GM12878 (cell line): Measurements from ENCODE around the gene AFAP1. TPM values are rescaled to one million over a fixed set of nuclear protein-coding genes. Genes with fewer than 3 reads are reported as not detected.

Source experiments
- ATAC-seq: fragments of 200-7000 bp; cut with Tn5 transposase; 3 replicates; pipeline ENCODE4 v1.9.1; 2020; ENCODE audit warnings: mild to moderate bottlenecking, moderate library complexity
- BruUV-seq: library from RNA; stranded (reverse); fragments of 400-500 nt; replicated peaks from 2 replicates; lab custom pipeline; 2021; lab: Mats Ljungman, UMichigan
- CTCF ChIA-PET: fragments of 300-600 bp; sonication (Branson Sonifier 250); formaldehyde crosslinking; extraction: SDS; loops from one replicate; lab custom pipeline; 2021; ENCODE audit warnings: inconsistent platforms; lab: Yijun Ruan, JAX
- POLR2A ChIA-PET: fragments of 350-600 bp; formaldehyde crosslinking; extraction: SDS; loops from one replicate; lab custom pipeline; 2021; ENCODE audit warnings: inconsistent platforms; lab: Charles Lee
- RAD21 ChIA-PET: fragments of 300-600 bp; sonication (Branson Sonifier 250); formaldehyde crosslinking; loops from one replicate; lab custom pipeline; 2023; ENCODE audit warnings: antibody characterized with exemption; ENCODE audit not compliant: unreplicated experiment; lab: Charles Lee
- SMC1A ChIA-PET: fragments of 300-600 bp; sonication (Branson Sonifier 250); formaldehyde crosslinking; loops from one replicate; lab custom pipeline; 2023; ENCODE audit not compliant: unreplicated experiment, uncharacterized antibody; lab: Charles Lee
- DNase-seq: peaks from one replicate; pipeline ENCODE4 v3.0.0-alpha.2; 2011; ENCODE audit warnings: low read depth, low spot score
- FAIRE-seq: peaks from 3 replicates; lab custom pipeline; 2011; peaks lifted over from hg19 to GRCh38; lab: Jason Lieb, UNC
- H2AFZ ChIP-seq: 2 replicates; pipeline ENCODE4 v1.6.0; 2011; ENCODE audit warnings: low read depth, low read length, control low read depth; ENCODE audit not compliant: control insufficient read depth
- H3K27ac ChIP-seq: 2 replicates; pipeline ENCODE4 v1.5.1; 2011; ENCODE audit warnings: control low read depth; ENCODE audit not compliant: control insufficient read depth, insufficient read depth
- H3K27me3 ChIP-seq, 2 experiments: replicated peaks in 1 of 2; 2 replicates each; pipeline versions ENCODE4 v1.6.0 to v1.6.1; 2011; ENCODE audit warnings: low read length in 1 of 2; ENCODE audit not compliant: control insufficient read depth in 2 of 2, insufficient read depth in 2 of 2
- H3K36me3 ChIP-seq, 2 experiments: 2 replicates each; pipeline ENCODE4 v1.5.1; 2011; ENCODE audit warnings: low read length in 1 of 2; ENCODE audit not compliant: control insufficient read depth in 2 of 2, insufficient read depth in 2 of 2
- H3K4me1 ChIP-seq: 2 replicates; pipeline ENCODE4 v1.6.1; 2011; ENCODE audit warnings: mild to moderate bottlenecking, low read length, moderate library complexity, mixed read lengths; ENCODE audit not compliant: control insufficient read depth, insufficient read depth
- H3K4me2 ChIP-seq: 2 replicates; pipeline ENCODE4 v1.6.0; 2011; ENCODE audit warnings: control low read depth; ENCODE audit not compliant: control insufficient read depth, insufficient read depth
- H3K4me3 ChIP-seq: fragments of 200-600 bp; sonication (generic); 2 replicates; pipeline ENCODE4 v1.5.1; 2016
- H3K79me2 ChIP-seq: 2 replicates; pipeline ENCODE4 v1.6.0; 2011; ENCODE audit warnings: low read length; ENCODE audit not compliant: control insufficient read depth, insufficient read depth
- H3K9ac ChIP-seq: 2 replicates; pipeline ENCODE4 v1.8.0; 2011; ENCODE audit warnings: low read length, control low read depth, mixed read lengths; ENCODE audit not compliant: control insufficient read depth, insufficient read depth
- H3K9me3 ChIP-seq: replicated peaks from 3 replicates; pipeline ENCODE4 v1.5.1; 2011; ENCODE audit warnings: mild to moderate bottlenecking, low read length; ENCODE audit not compliant: control insufficient read depth, insufficient read depth
- H4K20me1 ChIP-seq: 2 replicates; pipeline ENCODE4 v1.6.0; 2011; ENCODE audit not compliant: control insufficient read depth, insufficient read depth
- BMI1 ChIP-seq: fragments of 450-650 bp; IDR thresholded peaks from 2 replicates; pipeline ENCODE4 v1.6.1; 2016; ENCODE audit warnings: mild to moderate bottlenecking, moderate library complexity, borderline replicate concordance
- HCFC1 ChIP-seq: fragments of 150-350 bp; IDR thresholded peaks from 2 replicates; pipeline ENCODE4 v1.6.1; 2014; ENCODE audit warnings: low read length
- MTA3 ChIP-seq: IDR thresholded peaks from 2 replicates; pipeline ENCODE4 v1.6.1; 2012; ENCODE audit warnings: low read length, inconsistent platforms, borderline replicate concordance
- MXI1 ChIP-seq: fragments of 150-350 bp; IDR thresholded peaks from 2 replicates; pipeline ENCODE4 v1.6.1; 2011; ENCODE audit warnings: low read depth, mild to moderate bottlenecking, inconsistent platforms, low read length, improper control_type of control experiment
- RAD21 ChIP-seq: IDR thresholded peaks from 2 replicates; pipeline ENCODE4 v1.6.1; 2011; ENCODE audit warnings: mild to moderate bottlenecking, low read depth, low read length, moderate library complexity; ENCODE audit not compliant: insufficient read depth
- SMAD1 ChIP-seq: fragments of 450-650 bp; IDR thresholded peaks from 2 replicates; pipeline ENCODE4 v1.6.1; 2018; ENCODE audit warnings: mild to moderate bottlenecking, low read depth; ENCODE audit not compliant: partially characterized antibody
- TBL1XR1 ChIP-seq: IDR thresholded peaks from 2 replicates; pipeline ENCODE4 v1.6.1; 2012; ENCODE audit warnings: low read depth, low read length, improper control_type of control experiment
- ZNF24 ChIP-seq: fragments of 450-650 bp; IDR thresholded peaks from 2 replicates; pipeline ENCODE4 v1.6.1; 2017; ENCODE audit warnings: antibody characterized with exemption, mild to moderate bottlenecking
- WGBS: methylation state at CpG from one replicate; pipeline ENCODE4 v1.1.6; 2016; ENCODE audit warnings: low lambda C conversion rate; ENCODE audit not compliant: insufficient replicate concordance, insufficient coverage; ENCODE audit errors: missing lambda C conversion rate; 5-methylcytosine and 5-hydroxymethylcytosine counted together
- in situ Hi-C: fragments of 300-500 bp; cut with MboI; formaldehyde crosslinking; loops from 9 replicates; pipeline ENCODE4 v1.14.3; 2018; ENCODE audit warnings: mixed read lengths
- intact Hi-C: fragments of 100-400 bp; cut with micrococcal nuclease; formaldehyde crosslinking; loops from one replicate; pipeline ENCODE4 v1.14.2; 2022; ENCODE audit not compliant: unreplicated experiment
- polyA plus RNA-seq, 11 experiments: library from polyadenylated mRNA; depleted of rRNA in 4 of 11; unstranded in 6 of 11; stranded (reverse) in 5 of 11; fragments of >200 nt; fragmentation: Nextera tagmentation in 4 of 11; fragmentation: Illumina TruSeq in 1 of 11; extraction: Ambion mirVana in 4 of 11; extraction: Trizol in 1 of 11; gene quantifications; 1 replicate in 1 of 11; 2 replicates in 10 of 11; pipeline versions ENCODE4 v1.2.1 to v1.2.3, GENCODE V29; 2011 to 2016; ENCODE audit warnings: inconsistent platforms in 2 of 11, missing spikeins in 2 of 11, low read depth in 1 of 11
- total RNA-seq, 4 experiments: library from RNA; depleted of rRNA in 3 of 4; stranded (reverse); fragments of >200 nt in 3 of 4; fragmentation: Illumina TruSeq in 1 of 4; extraction: Trizol in 1 of 4; gene quantifications; 2 replicates each; pipeline versions ENCODE4 v1.2.1 to v1.2.3, GENCODE V29; 2013 to 2021
- TF ChIP-seq, protein P1 (sequence below): fragments of 450-650 bp; IDR thresholded peaks from 2 replicates; pipeline ENCODE4 v1.6.1; 2017; ENCODE audit warnings: mild to moderate bottlenecking, low read depth, inconsistent platforms; ENCODE audit not compliant: poor library complexity, severe bottlenecking

AFAP1 gene
- total and polyA plus RNA-seq, 10 of the 15 experiments (the other 5 are each of a cell fraction or from before 2014, with no cell fraction given), result 0.02 to 0.23 (median 0.09) TPM; not detected in 1

DNA sequence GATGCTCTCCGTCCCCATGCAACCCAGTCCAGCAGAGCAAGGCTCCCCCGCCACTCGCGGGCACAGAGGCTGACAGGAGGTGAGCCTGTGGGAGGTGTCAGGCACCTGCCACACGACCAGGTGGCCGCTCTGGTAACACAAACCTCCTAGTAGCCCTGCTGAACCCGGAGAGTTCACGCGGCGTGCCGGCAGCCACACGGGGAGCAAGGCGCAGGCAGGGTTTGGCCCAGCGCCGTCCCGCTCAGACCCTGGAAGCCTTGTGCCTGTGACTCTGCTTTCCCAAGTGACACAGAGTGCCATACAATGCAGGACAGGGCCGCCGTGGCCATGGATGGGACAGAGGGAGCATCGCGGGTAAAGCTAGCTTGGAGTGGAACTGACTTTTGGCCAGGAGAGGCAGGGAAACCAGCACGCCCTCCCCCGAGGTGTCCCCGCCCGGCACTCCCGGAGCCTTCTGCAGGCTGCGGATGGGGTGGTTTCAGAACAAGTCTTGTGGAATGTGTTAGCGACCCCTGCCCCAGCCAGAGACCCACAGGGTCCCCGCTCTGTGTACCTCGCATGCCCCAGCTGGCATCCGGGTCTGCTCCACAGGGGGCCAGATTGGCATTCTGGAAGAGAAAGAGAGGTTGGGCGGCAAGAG is 44.7 kb upstream of the AFAP1 start:
- CTCF ChIA-PET, result interaction anchor here (8.7 kb wide), 1 partner anchor 180 kb away, joined by 104 read pairs; no protein-coding TSS in a partner anchor
- H3K27me3 ChIP-seq, result no peaks in the 10 kb centered on the region; a peak in 2 of 4 replicates
- 67% methylated on average over 29 of the region's 31 CpGs for WGBS
- no peak overlapping the region for H3K27ac ChIP-seq
- H3K9me3 ChIP-seq, result no peaks in the 10 kb centered on the region
- H3K36me3 ChIP-seq, result no peaks in the 10 kb centered on the region
- ATAC-seq (no peak), DNase-seq (no peak), FAIRE-seq (no peak)
- no peak overlapping the region for H2AFZ ChIP-seq
- no peak overlapping the region for H3K4me2 ChIP-seq
- no peaks in the 10 kb centered on the region for H3K4me1 ChIP-seq
- TF ChIP-seq HCFC1, result no peak
- intact Hi-C loops, result no loop called here
- RAD21 ChIA-PET, result no interaction called here
- SMC1A ChIA-PET, result interaction anchor here (1.5 kb wide), 1 partner anchor 182 kb away, joined by 3 read pairs; no protein-coding TSS in a partner anchor
- POLR2A ChIA-PET, result no interaction called here
- no peaks in the 10 kb centered on the region for H3K79me2 ChIP-seq
- no peaks in the 10 kb centered on the region for H4K20me1 ChIP-seq
- no peak overlapping the region for H3K4me3 ChIP-seq
- no TSS peak for BruUV-seq
- H3K9ac ChIP-seq, result no peak overlapping the region
- in situ Hi-C loops, result no loop called here

DNA sequence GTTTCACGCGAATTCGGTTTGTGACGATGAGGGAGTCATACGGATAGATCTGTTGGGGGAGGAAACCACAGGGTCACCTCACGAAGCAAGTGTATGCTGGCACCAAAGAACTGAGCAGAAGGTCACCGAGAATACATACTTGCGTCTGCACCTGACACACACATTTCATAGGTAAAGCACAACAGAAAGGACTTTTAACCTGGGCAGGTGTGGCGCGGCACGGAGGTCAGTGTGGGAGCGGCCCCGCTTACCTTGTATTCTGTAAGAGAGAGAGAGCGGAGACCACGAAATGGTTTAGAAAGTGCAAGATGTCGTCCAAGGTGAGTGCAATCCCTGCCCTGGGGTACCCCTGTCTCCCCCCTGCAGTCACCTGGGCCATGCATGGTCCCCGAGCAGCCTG is 43.6 kb upstream of the AFAP1 start:
- no peak for ATAC-seq
- TF ChIP-seq MTA3 (no peak), MXI1 (no peak), ZNF24 (no peak), TBL1XR1 (no peak), BMI1 (no peak), SMAD1 (no peak), RAD21 (no peak)
- TF ChIP-seq, protein P1, sequence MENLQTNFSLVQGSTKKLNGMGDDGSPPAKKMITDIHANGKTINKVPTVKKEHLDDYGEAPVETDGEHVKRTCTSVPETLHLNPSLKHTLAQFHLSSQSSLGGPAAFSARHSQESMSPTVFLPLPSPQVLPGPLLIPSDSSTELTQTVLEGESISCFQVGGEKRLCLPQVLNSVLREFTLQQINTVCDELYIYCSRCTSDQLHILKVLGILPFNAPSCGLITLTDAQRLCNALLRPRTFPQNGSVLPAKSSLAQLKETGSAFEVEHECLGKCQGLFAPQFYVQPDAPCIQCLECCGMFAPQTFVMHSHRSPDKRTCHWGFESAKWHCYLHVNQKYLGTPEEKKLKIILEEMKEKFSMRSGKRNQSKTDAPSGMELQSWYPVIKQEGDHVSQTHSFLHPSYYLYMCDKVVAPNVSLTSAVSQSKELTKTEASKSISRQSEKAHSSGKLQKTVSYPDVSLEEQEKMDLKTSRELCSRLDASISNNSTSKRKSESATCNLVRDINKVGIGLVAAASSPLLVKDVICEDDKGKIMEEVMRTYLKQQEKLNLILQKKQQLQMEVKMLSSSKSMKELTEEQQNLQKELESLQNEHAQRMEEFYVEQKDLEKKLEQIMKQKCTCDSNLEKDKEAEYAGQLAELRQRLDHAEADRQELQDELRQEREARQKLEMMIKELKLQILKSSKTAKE, result no peak
- FAIRE-seq, result no peak
- H2AFZ ChIP-seq, result no peak overlapping the region
- no peak overlapping the region for H3K4me2 ChIP-seq
- no peak overlapping the region for H3K27ac ChIP-seq
- H3K79me2 ChIP-seq, result no peaks in the 10 kb centered on the region
- no peaks in the 10 kb centered on the region for H3K36me3 ChIP-seq
- H3K27me3 ChIP-seq, result no peaks in the 10 kb centered on the region; a peak in 2 of 4 replicates
- intact Hi-C loops, result no loop called here
- ChIA-PET POLR2A (no interaction called here), RAD21 (no interaction called here), CTCF (interaction anchor here (8.7 kb wide), 1 partner anchor 179 kb away, joined by 104 read pairs; no protein-coding TSS in a partner anchor), SMC1A (no interaction called here)
- H3K4me3 ChIP-seq, result no peak overlapping the region
- H3K9me3 ChIP-seq, result no peaks in the 10 kb centered on the region
- no peak for DNase-seq
- H3K4me1 ChIP-seq, result no peaks in the 10 kb centered on the region
- no peaks in the 10 kb centered on the region for H4K20me1 ChIP-seq
- in situ Hi-C loops, result no loop called here
- BruUV-seq, result no TSS peak
- 63% methylated on average over 17 of the region's 17 CpGs for WGBS
- no peak overlapping the region for H3K9ac ChIP-seq
